Natural killer cell (primary cell): ENCODE measurements around the gene PDE8B. TPM values are rescaled to one million over a fixed set of nuclear protein-coding genes. Genes with fewer than 3 reads are reported as not detected.

Experiments used
- ATAC-seq, 3 donors: fragments of 150-1000 bp in 2 of 3; fragments of 200-7000 bp in 1 of 3; cut with Tn5 transposase; 1 replicate in 1 of 3; 2 replicates in 2 of 3; pipeline ENCODE4 v1.10.0; 2021; ENCODE audit warnings: mild to moderate bottlenecking in 2 of 3, moderate library complexity in 2 of 3
- DNase-seq, 2 donors: peaks; one replicate each; pipeline versions ENCODE4 v3.0.0 to v3.0.0-alpha.2; 2013 to 2021; ENCODE audit warnings: mixed read lengths in 1 of 2
- H3K27ac ChIP-seq: one replicate; pipeline ENCODE4 v1.5.1; 2013; ENCODE audit warnings: mild to moderate bottlenecking, low read length
- H3K27me3 ChIP-seq: one replicate; pipeline ENCODE4 v1.6.1; 2013; ENCODE audit warnings: low read length; ENCODE audit not compliant: control insufficient read depth, insufficient read depth
- H3K36me3 ChIP-seq: one replicate; pipeline ENCODE4 v1.6.1; 2013; ENCODE audit warnings: low read length; ENCODE audit not compliant: control insufficient read depth, insufficient read depth
- H3K4me1 ChIP-seq: one replicate; pipeline ENCODE4 v1.6.1; 2013; ENCODE audit warnings: low read length; ENCODE audit not compliant: control insufficient read depth, insufficient read depth
- H3K4me3 ChIP-seq: one replicate; pipeline ENCODE4 v1.5.1; 2013; ENCODE audit warnings: low read length
- H3K9me3 ChIP-seq: one replicate; pipeline ENCODE4 v1.6.1; 2013; ENCODE audit warnings: low read length; ENCODE audit not compliant: control insufficient read depth, insufficient read depth
- H3K27ac Mint-ChIP-seq, 2 donors: one replicate each; pipeline ENCODE4 v1.8.0; 2022; ENCODE audit warnings: mild to moderate bottlenecking in 2 of 2, mixed read lengths in 2 of 2, moderate library complexity in 1 of 2
- H3K27me3 Mint-ChIP-seq, 2 donors: one replicate each; pipeline ENCODE4 v1.8.0; 2022; ENCODE audit warnings: low read depth in 2 of 2, mixed read lengths in 2 of 2
- H3K36me3 Mint-ChIP-seq: one replicate; pipeline ENCODE4 v1.8.0; 2022; ENCODE audit warnings: mixed read lengths
- H3K4me1 Mint-ChIP-seq, 2 donors: one replicate each; pipeline ENCODE4 v1.8.0; 2022; ENCODE audit warnings: mixed read lengths in 2 of 2
- H3K4me3 Mint-ChIP-seq: one replicate; pipeline ENCODE4 v1.8.0; 2022; ENCODE audit warnings: mild to moderate bottlenecking, moderate library complexity, mixed read lengths
- H3K9me3 Mint-ChIP-seq, 2 donors: one replicate each; pipeline ENCODE4 v1.8.0; 2022; ENCODE audit warnings: mixed read lengths in 2 of 2
- CTCF ChIP-seq: fragments of 200-600 bp; IDR thresholded peaks from one replicate; pipeline ENCODE4 v1.8.0; 2022; ENCODE audit warnings: antibody characterized with exemption
- WGBS: methylation state at CpG from one replicate; pipeline ENCODE4 v1.1.7; 2013; ENCODE audit warnings: missing lambda C conversion rate; ENCODE audit not compliant: insufficient coverage; 5-methylcytosine and 5-hydroxymethylcytosine counted together
- intact Hi-C: fragments of 100-400 bp; cut with micrococcal nuclease; formaldehyde crosslinking; loops from one replicate; pipeline ENCODE4 v1.14.2; 2022
- total RNA-seq, 4 donors: library from RNA; stranded (reverse); fragments of 120-200 nt in 1 of 4; gene quantifications; one replicate each; pipeline versions ENCODE4 v1.2.3 to v1.2.4, GENCODE V29; 2013 to 2022

Gene PDE8B
- total RNA-seq, 3 donors from 2014 or later (not counting 1 experiment from before 2014, with no cell fraction given): 0.23 to 0.82 TPM; not detected in 1

GRCh38 chr5:77305222-77305846 is 94.9 kb downstream of the PDE8B start:
- no peak overlapping the region for H3K4me3 Mint-ChIP-seq
- intact Hi-C loops: no loop called here
- no peaks in the 10 kb centered on the region for H3K36me3 Mint-ChIP-seq
- H3K9me3 Mint-ChIP-seq: no peaks in the 10 kb centered on the region
- no peak for DNase-seq
- H3K27ac ChIP-seq: no peak overlapping the region
- ATAC-seq: no peak
- no peak overlapping the region for H3K4me3 ChIP-seq
- no peaks in the 10 kb centered on the region for H3K4me1 ChIP-seq
- no peak for TF ChIP-seq CTCF
- H3K27me3 Mint-ChIP-seq: peaks cover 7 to 40% of the 10 kb centered on the region in 2 donors
- H3K27me3 ChIP-seq: no peaks in the 10 kb centered on the region
- H3K4me1 Mint-ChIP-seq: no peaks in the 10 kb centered on the region
- no peak overlapping the region for H3K27ac Mint-ChIP-seq
- 86% methylated on average over 2 of the region's 2 CpGs for WGBS
- H3K36me3 ChIP-seq: no peaks in the 10 kb centered on the region
- no peaks in the 10 kb centered on the region for H3K9me3 ChIP-seq

GRCh38 chr5:77305956-77306355 is 95.5 kb downstream of the PDE8B start:
- Histone ChIP-seq H3K4me3 (no peak overlapping the region), H3K27me3 (no peaks in the 10 kb centered on the region), H3K4me1 (no peaks in the 10 kb centered on the region), H3K9me3 (no peaks in the 10 kb centered on the region), H3K36me3 (no peaks in the 10 kb centered on the region), H3K27ac (no peak overlapping the region)
- intact Hi-C loops: no loop called here
- DNase-seq (no peak), ATAC-seq (no peak)
- Mint-ChIP-seq H3K9me3 (no peaks in the 10 kb centered on the region), H3K27me3 (peaks cover 7 to 36% of the 10 kb centered on the region in 2 donors), H3K27ac (no peak overlapping the region), H3K4me3 (no peak overlapping the region), H3K36me3 (no peaks in the 10 kb centered on the region), H3K4me1 (no peaks in the 10 kb centered on the region)
- 90% methylated on average over 3 of the region's 3 CpGs for WGBS
- TF ChIP-seq CTCF: no peak

DNA sequence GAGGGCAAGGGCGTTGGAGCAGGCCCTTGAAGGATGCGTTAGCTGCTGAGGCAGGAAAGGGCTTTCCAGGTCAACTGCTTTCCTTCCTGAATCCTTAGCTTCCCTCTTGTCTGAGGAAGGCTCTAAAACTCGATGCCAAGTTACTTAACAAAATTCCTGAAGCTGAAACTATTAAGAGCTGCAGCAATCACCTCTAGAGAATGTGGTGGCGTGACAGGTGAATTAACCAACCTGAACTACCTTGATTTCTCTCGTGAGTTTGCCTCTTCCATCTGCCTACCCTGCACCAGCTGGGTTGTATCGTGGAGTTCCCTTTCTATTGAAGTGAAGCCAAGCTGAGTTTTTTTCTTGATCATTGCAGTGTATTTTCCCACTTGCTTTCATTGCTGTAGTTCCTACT is 96.1 kb downstream of the PDE8B start:
- intact Hi-C loops: no loop called here
- no peaks in the 10 kb centered on the region for H3K27me3 ChIP-seq
- no peak overlapping the region for H3K4me3 Mint-ChIP-seq
- no peaks in the 10 kb centered on the region for H3K9me3 ChIP-seq
- WGBS: 78% methylated on average over 6 of the region's 6 CpGs
- H3K36me3 ChIP-seq: no peaks in the 10 kb centered on the region
- ATAC-seq: no peak
- TF ChIP-seq CTCF: no peak
- H3K4me3 ChIP-seq: no peak overlapping the region
- no peak overlapping the region for H3K27ac Mint-ChIP-seq
- peaks cover 7 to 35% of the 10 kb centered on the region in 2 donors for H3K27me3 Mint-ChIP-seq
- H3K4me1 Mint-ChIP-seq: no peaks in the 10 kb centered on the region
- no peaks in the 10 kb centered on the region for H3K9me3 Mint-ChIP-seq
- no peaks in the 10 kb centered on the region for H3K36me3 Mint-ChIP-seq
- no peak overlapping the region for H3K27ac ChIP-seq
- no peak for DNase-seq
- H3K4me1 ChIP-seq: no peaks in the 10 kb centered on the region
